GM18502 (cell line): Measurements from ENCODE around the gene RAD51AP2.
"Not testable (repeated sequence)": the region's sequence is repeated elsewhere in the genome, so short reads cannot be mapped to it uniquely, and the experiment has no call there.

Experiments used
- ATAC-seq: cut with Tn5 transposase; IDR thresholded peaks from one replicate; pipeline ENCODE4 v1.9.1; 2021; ENCODE audit warnings: mild to moderate bottlenecking; ENCODE audit not compliant: unreplicated experiment, poor library complexity

The RAD51AP2 gene

DNA sequence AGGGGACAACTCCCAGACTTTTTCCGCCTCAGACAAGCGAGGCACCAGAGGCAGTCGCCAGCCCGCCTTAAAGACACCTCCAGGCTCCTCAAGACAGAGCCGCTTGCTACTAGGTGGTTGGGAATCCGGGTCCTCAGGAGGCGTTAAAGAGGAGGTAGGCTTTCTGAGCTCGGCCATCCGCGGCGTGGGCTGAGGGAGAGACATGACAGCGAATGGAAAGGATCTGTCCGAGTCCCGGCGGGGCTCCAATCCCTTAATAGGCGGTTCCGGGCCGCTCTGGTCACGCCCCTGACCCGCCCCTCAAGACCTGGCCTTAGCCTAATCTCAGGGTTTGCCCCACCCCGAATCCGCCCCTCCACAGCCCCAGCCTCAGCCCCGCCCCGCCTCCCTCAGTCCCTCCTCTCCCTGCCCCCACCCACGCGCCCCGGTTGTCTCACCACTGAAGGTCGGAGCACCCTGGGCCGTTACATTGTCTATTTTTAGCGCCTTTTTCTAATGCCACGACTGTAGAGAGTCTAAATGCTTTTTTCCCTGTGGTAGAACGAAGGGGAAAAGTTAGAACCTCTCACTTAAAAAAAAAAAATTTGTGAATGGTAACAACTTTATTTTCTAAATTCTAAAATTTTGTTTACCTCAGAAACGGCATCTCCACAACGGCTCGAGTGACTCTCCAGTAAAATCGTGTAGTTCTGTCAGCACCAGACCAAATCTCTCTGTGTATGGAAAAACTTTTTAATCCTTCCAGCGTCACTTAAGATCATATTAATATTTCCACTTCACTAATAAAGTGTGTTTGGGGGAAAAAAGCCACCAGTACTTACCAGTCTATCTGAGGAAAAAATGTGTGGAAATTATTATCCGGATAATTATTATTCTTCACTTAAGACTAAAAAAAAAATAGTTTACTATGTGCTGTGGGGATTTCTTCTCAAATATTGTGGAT lies at the start of gene RAD51AP2:
Gene RAD51AP2 (minus strand): TSS at position 229 of the 943 bp plus-strand sequence. CDS start 25 bp downstream, at position 204.
- peak; percentile 81 for ATAC-seq

DNA sequence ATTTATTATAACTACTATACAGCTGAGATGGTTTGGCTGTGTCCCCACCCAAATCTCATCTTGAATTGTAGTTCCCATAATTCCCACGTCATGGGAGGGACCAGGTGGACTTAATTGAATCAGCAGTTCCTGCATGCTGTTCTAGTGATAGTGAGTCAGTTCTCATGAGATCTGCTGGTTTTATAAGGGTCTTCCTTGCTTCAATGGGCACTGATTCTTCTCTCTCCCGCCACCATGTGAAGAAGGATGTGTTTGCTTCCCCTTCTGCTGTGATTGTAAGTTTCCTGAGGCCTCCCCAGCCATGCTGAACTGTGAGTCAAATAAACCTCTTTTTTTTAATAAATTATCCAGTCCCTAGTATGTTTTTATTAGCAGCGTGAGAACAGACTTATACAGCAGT lies 47.5 kb upstream of the RAD51AP2 start:
- not testable (repeated sequence) for ATAC-seq

DNA sequence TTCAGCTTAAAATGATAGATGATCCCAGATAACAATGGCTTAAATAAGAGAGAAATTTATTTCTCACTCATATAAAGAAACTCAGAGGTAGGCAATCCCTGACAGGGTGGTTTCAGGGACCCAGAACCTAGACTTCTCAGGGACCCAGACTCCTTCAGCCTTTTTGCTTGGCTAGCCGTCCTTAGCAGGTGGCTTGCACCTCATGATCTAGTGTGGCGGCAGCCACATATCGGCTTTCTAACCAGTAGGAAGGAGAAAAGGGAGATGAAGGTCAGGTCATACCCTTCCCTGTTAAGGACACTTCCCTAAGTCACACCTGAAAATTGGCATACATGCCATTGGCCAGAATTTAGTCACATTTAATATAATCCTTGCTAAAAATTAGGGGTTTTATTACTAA lies 40.6 kb upstream of the RAD51AP2 start:
- ATAC-seq: no peak

DNA sequence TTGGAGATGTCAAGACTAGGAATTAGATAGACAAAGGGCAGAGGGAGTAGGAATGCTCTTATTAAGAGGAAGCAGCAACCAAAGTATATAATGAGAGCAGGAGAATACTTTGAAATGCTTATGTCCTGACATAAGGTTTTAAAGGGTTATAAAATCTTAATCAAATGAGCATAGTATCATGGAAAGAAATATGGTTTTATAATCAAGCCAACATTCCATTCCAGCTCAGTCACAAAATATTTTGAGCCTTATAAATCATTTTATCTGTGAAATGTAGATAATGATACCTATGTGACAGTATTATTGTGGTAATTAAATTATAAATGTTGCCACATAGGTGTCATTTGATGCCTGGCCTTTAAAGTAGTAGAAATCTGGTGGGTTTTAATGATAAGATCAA lies 39.8 kb upstream of the RAD51AP2 start:
- ATAC-seq: no peak

DNA sequence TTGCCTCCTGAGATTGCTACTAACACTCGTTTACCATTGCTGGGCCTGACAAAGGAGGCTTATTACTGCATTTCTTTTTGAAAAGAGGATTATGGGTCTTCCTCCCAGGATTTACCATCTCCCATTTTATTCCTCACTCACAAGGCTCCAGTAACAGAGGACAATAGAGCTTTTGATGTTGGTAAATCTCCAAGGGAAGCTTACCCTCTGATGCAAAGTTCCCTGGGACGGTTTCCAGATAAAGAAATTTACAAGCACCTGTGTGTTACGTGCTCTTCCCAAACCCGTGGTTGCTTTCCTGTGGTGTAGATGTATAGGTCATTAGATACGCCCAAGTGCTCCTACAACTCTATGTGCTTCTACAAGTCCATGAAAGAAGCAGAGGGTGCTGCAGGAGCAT lies 39.4 kb upstream of the RAD51AP2 start:
- no peak for ATAC-seq

DNA sequence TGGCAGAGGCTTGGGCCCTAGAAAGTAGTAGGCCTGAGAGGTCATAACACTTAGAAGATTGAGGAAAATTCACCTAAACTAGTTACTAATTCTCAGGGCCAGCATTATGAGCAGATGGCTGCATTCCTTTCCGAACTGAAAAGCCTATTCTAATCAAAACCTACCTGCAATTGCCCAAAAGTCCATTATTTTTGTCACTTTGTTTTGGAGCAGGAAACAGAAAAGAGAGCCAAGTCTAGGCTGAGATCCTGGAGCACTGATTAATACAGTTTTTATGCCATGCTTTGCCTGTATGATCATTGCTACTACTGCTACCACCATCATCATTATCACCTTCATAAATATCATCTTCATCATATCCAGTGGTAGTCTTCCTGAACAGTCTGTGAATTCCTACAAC lies 36.9 kb upstream of the RAD51AP2 start:
- no peak for ATAC-seq

DNA sequence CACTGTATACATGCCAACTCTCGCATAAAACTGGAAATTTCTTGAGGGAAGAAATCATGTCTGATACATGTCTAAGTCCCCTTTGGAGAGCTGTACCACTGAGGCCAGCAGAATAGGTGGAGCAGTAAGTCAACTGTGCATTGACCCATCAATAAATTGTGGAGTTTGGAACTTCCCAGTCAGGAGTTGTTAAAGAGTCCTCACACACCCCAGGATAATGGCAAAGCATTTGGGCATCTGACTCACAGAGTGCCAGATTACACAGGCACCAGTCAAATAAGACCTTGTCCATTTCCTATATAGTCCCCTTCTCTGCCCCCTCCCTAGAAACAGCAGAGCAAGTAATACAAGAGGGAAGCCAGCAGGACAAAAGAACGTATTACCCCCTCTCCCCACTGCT lies 32.7 kb upstream of the RAD51AP2 start:
- ATAC-seq: no peak

DNA sequence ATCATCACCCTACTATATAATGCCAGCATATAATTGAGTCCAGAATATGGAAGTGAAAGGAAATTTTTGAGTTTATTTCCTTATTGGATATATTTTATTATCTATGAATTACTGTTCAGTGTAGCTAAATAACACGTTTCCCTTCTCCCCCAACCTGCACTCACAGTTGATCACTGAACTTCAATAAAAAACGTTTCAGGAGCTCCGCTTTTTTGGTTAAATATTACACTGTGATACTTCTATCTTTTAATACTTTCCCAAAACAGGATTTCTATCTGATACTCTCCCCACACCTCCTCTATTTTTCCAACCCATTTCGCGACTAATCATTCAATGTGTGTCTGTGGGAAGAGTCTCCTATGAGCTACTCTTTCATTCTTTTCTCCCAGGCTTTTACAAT lies 29.5 kb upstream of the RAD51AP2 start:
- ATAC-seq: no peak

DNA sequence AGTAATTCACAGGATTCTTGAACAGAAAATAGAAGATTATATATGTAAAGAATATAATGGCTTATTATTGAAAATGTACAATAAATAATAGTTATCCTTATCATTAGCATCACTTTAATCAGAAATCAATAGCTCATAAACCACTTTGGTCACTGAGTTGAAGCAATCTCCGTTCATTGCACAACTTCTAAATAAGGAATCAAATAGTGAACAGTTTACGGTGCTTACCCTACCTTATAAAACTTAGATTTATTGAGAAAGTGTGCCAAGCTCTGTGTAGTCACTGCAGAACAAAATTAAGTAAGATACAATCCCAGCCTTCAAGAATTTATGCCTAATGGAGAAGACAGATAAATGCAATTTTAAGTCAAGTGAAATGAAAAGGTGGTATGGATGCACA lies 29.0 kb upstream of the RAD51AP2 start:
- no peak for ATAC-seq

DNA sequence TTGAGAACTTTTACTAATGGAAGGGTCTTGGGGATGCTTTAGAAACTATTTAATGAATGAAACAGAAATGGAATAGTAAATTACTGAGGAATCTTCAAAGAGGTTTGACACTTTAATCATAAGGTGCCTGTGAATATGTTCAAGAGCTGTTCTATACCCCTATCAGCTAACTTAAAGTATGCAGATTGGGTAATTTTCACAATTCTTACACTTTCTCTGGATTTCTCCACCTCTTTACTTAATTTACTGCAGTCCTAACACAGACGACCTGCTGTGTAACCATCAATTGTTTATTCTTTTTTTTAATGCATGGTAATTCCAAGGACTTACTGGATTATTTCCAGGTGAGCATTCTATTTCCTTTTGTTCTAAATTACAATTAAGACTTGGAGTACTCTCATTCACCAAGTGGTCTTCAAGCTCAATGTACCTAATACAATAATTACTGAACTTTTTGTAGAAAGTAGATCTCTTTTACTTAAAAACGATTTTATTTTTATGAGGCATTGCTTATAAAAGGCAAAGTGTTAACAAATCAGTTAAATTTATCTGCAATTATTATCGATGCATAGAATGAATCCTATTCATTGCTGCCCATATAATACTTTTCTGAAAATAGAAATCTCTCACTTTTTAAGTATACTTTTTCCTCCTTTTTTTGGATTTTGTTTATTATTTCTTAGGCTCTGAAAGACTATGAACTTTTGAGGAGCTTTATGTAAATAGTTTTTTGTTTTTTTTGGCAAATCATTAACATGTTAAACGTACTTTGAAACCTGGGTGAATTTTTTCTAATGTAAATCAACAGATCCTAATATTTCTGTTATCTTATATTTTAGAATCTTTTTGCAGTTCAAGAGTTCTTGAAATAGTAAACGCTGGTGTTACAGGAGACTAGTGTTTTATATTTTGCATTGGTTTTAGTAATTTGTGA lies 27.7 kb upstream of the RAD51AP2 start:
- ATAC-seq: no peak

DNA sequence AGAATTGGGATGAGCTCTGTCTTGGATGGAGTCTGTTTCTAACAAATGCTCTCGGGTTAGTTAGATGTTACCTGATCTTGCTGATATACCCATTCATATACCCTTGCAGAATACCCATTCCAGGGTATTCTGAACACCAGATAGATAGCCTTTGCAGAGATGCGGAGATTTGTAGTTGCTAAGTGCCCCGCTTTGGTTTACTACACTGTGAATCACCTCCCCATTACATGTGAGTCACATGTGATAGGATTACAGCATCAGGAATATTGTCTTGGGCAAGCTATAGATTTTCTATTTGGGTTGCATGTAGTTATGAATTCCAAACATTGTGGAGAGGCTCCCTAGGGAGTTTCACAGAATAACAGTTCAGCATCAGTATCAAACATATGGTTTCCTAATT lies 26.0 kb upstream of the RAD51AP2 start:
- no peak for ATAC-seq

DNA sequence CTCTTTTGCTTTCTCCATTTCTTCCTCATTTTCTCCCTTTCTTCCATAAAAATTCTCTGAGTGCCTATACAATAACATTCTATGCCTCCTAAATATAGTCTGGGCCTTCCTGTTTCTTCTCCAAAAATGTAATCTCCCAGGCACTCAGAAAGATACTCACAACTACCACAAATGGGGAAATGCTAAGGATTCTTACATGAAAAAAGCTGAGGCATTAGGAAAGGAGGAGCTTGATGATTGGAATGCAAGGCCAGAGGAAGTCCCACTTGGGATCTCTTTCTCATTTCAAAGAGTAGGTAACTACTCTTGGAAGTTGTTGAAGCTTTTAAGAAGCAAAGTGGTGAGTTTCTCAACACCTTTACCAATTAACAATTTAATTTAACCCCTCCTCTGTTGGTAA lies 25.6 kb upstream of the RAD51AP2 start:
- no peak for ATAC-seq

DNA sequence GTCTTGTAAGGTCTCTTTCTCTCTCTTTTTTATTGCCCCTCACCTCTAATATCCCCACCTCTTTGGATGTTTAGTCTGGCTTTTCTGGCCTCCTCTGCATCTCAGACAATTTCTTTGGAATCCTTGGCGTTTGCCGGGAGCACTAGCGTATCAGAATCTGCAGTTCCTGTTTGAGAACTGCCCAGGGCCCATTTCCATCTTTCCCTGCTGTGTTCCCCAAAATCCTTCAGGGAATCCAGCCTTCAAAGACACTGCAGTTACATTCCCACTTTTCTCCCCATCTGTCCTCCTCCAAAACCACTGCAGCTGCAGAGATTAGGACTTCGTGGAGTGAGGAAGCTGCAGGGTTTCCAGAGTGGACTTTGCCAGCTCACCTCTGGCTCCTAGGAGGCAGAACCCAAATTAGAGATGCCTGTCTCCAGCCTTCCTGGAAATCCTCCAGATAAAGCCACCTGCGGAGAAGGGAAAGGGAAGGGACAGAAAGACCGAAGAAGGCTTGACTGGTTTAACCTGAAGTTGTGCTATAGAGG lies 25.0 kb upstream of the RAD51AP2 start:
- ATAC-seq: no peak

DNA sequence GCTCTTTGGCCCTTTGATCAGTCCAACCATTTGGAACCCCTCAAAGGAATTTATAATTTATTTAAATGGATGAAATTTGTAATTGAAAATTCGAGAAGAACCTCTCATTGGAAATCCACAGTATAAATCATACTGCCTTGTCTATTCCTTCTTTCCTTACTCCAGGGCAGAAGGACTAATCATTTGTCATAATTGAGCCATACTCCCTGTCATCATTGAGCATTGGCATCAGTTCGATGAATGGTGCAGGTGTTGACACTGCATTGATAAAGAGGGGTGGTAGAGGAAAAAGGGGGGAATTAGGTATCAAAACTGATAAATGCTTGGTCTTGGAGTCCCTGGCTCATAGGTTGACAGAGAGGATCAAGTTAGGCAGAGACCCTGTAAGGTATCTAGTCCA lies 24.2 kb upstream of the RAD51AP2 start:
- no peak for ATAC-seq

DNA sequence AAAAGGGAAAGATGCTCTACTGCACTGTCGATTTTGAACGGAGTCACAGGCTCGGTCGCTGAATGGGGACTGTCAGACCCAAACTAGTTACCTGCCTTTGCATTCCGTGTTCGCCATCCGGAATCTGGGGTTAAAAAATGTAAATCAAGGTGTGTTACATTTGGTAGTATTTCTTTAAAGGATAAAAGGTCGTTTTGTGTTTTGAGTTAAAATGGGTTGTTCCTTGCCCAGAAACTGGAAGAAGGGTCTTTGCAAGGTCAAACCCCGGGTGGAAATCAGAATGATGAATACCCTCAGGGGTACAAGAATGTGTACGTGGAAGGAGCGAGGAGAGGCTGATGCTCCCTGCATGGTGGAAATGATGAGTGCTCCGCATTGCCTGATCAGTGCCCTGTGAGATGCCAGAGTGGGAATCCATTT lies 23.3 kb upstream of the RAD51AP2 start:
- ATAC-seq: no peak

DNA sequence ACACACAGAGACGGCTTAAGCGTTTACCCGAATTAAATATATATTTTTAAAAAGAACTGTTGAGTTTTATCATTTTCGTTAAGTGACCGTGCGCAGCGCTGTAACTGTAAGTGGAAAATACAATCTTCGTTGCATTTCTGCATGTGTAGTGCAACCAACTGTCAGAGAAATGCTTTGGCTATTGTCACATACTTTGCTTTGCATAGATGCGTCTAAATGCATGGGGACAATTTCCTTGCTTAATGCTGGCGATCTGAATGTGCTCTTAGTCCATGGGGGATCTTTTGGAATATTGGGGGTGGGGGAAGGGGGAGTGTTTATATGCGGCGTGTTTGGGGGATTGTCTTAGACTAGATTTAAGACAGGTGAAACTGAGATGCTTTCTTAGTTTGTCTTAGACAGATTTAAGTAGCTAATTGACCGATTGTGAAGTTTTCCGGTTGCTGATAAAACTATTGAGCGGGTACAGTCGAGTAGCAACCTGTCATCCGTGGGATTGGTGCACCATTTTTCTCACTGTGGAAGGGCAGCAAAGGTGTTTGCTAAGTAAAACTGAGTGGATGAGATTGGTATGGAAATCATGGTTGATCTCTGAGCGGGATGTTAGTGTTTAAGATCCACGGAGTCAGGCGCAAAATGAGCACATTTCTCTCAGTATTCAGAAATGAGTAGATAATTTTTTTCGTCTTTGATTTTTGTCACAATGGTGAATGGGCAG lies 22.7 kb upstream of the RAD51AP2 start:
- ATAC-seq: no peak

DNA sequence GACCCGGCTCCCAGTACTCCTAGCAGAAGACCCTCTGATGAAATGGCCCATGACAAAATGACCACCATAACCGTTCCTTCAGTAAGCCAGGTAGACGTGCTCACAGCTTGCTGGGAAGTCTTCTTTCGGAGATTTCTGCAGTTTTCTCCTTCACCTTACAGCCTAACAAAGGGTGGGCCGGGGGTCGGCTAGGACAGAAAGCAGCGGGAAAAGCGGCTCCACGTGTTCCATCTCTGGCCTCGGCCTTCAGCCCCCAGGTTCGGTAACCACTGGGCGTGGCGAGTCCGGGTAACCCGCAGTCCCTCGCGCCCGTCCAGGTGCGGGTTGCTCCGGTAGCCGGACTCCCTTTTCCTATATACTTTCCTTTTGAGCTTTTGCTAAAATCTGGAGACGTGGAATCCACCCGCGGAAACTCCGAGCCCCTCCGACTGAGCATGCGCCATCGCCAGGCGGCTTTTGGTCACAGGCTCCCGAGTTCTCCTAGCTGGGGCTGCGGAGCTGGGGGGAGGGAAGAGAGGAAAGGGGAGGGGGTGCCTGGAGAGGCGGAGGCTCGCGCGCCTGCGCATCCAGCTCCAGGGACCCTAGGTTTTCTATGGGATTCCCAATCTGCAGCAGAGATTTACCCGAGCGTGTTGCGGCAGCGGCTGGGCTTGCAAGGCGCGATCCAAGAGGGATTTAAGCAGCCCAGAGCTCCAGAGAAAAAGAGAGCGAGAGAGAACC lies 22.0 kb upstream of the RAD51AP2 start, which contains the start of gene VSNL1:
Gene VSNL1 (plus strand): TSS at position 604 of the 720 bp plus-strand sequence. CDS start 51,379 bp downstream, outside the sequence.
- ATAC-seq: no peak

DNA sequence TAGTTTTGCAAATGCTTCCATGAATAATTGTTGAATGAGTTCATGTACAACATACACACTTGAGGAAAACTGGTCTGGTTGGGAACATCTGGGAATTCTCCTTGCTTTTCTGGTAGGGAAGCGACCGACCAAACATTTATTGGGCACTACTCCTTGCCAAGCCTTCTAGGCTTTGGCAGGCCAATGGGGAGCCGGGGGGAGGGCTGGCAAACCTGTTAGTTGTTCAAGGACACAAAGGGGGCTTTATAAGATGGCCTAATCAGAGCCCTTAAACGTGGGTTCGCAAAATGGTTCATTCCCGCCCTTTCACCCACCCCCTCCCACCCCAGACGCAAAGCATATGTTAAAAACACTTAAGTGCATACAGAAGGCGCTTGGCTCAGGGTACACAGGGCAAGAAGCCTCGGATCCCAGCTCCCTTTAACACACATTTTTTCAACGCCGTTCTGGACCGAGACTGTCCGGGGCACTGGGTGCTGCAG lies 21.4 kb upstream of the RAD51AP2 start:
- ATAC-seq: no peak

DNA sequence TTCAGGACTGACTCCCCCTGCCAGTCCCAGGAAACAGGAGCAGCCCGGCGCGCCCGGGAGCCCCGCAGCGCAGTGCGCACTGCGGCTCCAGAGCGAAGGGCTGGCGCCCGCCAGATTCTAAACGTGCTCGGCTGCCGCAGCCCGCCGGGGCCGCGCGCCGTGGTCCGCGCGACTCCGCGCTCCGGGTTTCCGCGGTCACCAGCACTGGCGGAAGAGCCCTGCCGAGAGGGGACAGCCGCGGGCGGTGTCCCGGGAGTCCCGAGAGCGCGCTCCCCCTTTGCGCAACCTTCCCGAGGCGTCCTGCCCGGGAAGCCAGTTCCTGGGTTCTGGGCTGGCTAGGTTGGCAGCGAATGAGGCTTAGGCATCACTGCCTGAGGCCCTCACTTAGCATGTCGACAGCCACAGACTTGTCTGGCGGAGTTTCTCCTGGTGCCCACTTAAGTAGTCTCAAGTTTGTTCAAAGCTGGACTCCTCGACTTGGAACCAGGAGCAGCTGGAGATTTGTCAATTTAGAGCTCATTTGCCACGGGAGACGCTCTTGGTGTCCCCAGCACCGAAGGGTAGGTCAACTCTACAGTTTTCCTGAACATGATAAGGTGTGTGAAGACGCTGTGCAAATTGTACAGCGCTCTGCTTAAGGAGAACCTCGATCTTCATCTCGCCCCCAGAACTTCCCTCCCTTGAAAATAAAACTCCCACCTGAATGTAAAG lies 20.8 kb upstream of the RAD51AP2 start:
- ATAC-seq: peak; percentile 70
